DND-41 (cell line): ENCODE data around the gene MAP6.

Source experiments
- ATAC-seq: fragments of 200-7000 bp; cut with Tn5 transposase; 3 replicates; pipeline ENCODE4 v1.9.1; 2021; ENCODE audit warnings: low read depth; ENCODE audit not compliant: insufficient read depth
- DNase-seq: peaks from one replicate; pipeline ENCODE4 v3.0.0-alpha.2; 2020
- H2AFZ ChIP-seq: 2 replicates; pipeline ENCODE4 v1.6.0; 2012; ENCODE audit warnings: low read depth, low read length
- H3K27ac ChIP-seq: 2 replicates; pipeline ENCODE4 v1.5.1; 2012; ENCODE audit warnings: low read length, inconsistent platforms
- H3K27me3 ChIP-seq: fragments of 200-600 bp; sonication (generic); 2 replicates; pipeline ENCODE4 v1.6.0; 2012; ENCODE audit warnings: low read length, mild to moderate bottlenecking, inconsistent platforms; ENCODE audit not compliant: insufficient read depth, poor library complexity
- H3K36me3 ChIP-seq: 2 replicates; pipeline ENCODE4 v1.5.1; 2012; ENCODE audit warnings: low read length, inconsistent platforms; ENCODE audit not compliant: insufficient read depth
- H3K4me1 ChIP-seq: 2 replicates; pipeline ENCODE4 v1.5.1; 2012; ENCODE audit warnings: mild to moderate bottlenecking, low read length; ENCODE audit not compliant: insufficient read depth
- H3K4me2 ChIP-seq: 2 replicates; pipeline ENCODE4 v1.6.0; 2012; ENCODE audit warnings: mild to moderate bottlenecking, moderate library complexity, low read length, inconsistent platforms; ENCODE audit not compliant: insufficient read depth
- H3K4me3 ChIP-seq, 2 experiments: fragments of 200-600 bp in 1 of 2; shearing (Covaris generic) in 1 of 2; 2 replicates each; pipeline ENCODE4 v1.5.1; 2012 to 2016; ENCODE audit warnings: inconsistent platforms in 2 of 2, low read length in 2 of 2, mild to moderate bottlenecking in 2 of 2, low read depth in 1 of 2, moderate library complexity in 1 of 2
- H3K79me2 ChIP-seq: 2 replicates; pipeline ENCODE4 v1.6.0; 2012; ENCODE audit warnings: low read length, inconsistent platforms; ENCODE audit not compliant: insufficient read depth
- H3K9ac ChIP-seq: 2 replicates; pipeline ENCODE4 v1.6.0; 2012; ENCODE audit warnings: low read depth, mild to moderate bottlenecking, inconsistent platforms, low read length, moderate library complexity
- H3K9me3 ChIP-seq: 2 replicates; pipeline ENCODE4 v1.5.1; 2012; ENCODE audit warnings: low read length, moderate library complexity, mild to moderate bottlenecking, inconsistent platforms; ENCODE audit not compliant: insufficient read depth, severe bottlenecking
- H4K20me1 ChIP-seq: 2 replicates; pipeline ENCODE4 v1.6.0; 2012; ENCODE audit warnings: low read length; ENCODE audit not compliant: insufficient read depth
- CTCF ChIP-seq: IDR thresholded peaks from 2 replicates; pipeline ENCODE4 v1.5.1; 2012; ENCODE audit warnings: borderline replicate concordance, low read length, moderate library complexity, mild to moderate bottlenecking; ENCODE audit not compliant: poor library complexity, severe bottlenecking; ENCODE audit errors: extremely low read depth
- EZH2 ChIP-seq: IDR thresholded peaks from 3 replicates; pipeline ENCODE4 v1.6.1; 2012; ENCODE audit warnings: borderline replicate concordance, low read depth, mild to moderate bottlenecking, moderate library complexity, low read length, inconsistent platforms; ENCODE audit not compliant: severe bottlenecking

Gene MAP6

GRCh38 chr11:75703695-75704237, 34.9 kb upstream of the MAP6 start:
- H3K27me3 ChIP-seq = peaks cover 3% of the 10 kb centered on the region
- H3K27ac ChIP-seq = no peak overlapping the region
- H3K4me3 ChIP-seq = no peak overlapping the region
- TF ChIP-seq EZH2 (no peak), CTCF (no peak)
- no peaks in the 10 kb centered on the region for H3K36me3 ChIP-seq
- H3K4me1 ChIP-seq = no peaks in the 10 kb centered on the region
- H3K4me2 ChIP-seq = no peak overlapping the region
- H3K9me3 ChIP-seq = no peaks in the 10 kb centered on the region
- no peaks in the 10 kb centered on the region for H3K79me2 ChIP-seq
- H2AFZ ChIP-seq = no peak overlapping the region
- ATAC-seq (no peak), DNase-seq (no peak)
- no peak overlapping the region for H3K9ac ChIP-seq
- no peaks in the 10 kb centered on the region for H4K20me1 ChIP-seq

GRCh38 chr11:75700940-75701339, 32.1 kb upstream of the MAP6 start:
- TF ChIP-seq CTCF (no peak), EZH2 (no peak)

GRCh38 chr11:75697906-75698581, 29.2 kb upstream of the MAP6 start:
- Histone ChIP-seq H3K27ac (no peak overlapping the region), H3K79me2 (no peaks in the 10 kb centered on the region), H3K9ac (no peak overlapping the region), H3K36me3 (no peaks in the 10 kb centered on the region), H3K4me3 (no peak overlapping the region), H3K9me3 (no peaks in the 10 kb centered on the region), H3K4me2 (no peak overlapping the region), H3K27me3 (peaks cover 6% of the 10 kb centered on the region), H4K20me1 (no peaks in the 10 kb centered on the region), H3K4me1 (no peaks in the 10 kb centered on the region), H2AFZ (no peak overlapping the region)
- ATAC-seq = no peak
- TF ChIP-seq CTCF (no peak), EZH2 (no peak)
- DNase-seq = no peak

More at GRCh38 chr11:75700940-75701339, 32.1 kb upstream of the MAP6 start:
- no peaks in the 10 kb centered on the region for H3K4me1 ChIP-seq
- H3K27ac ChIP-seq = no peak overlapping the region
- no peaks in the 10 kb centered on the region for H3K36me3 ChIP-seq
- no peaks in the 10 kb centered on the region for H4K20me1 ChIP-seq
- no peak for DNase-seq
- H2AFZ ChIP-seq = no peak overlapping the region
- no peak overlapping the region for H3K4me3 ChIP-seq
- H3K27me3 ChIP-seq = peaks cover 6% of the 10 kb centered on the region
- no peak overlapping the region for H3K4me2 ChIP-seq
- no peak overlapping the region for H3K9ac ChIP-seq
- no peak for ATAC-seq
- H3K9me3 ChIP-seq = no peaks in the 10 kb centered on the region
- no peaks in the 10 kb centered on the region for H3K79me2 ChIP-seq

GRCh38 chr11:75691804-75692203, 23.0 kb upstream of the MAP6 start:
- H3K27ac ChIP-seq = no peak overlapping the region
- no peaks in the 10 kb centered on the region for H3K79me2 ChIP-seq
- H3K4me2 ChIP-seq = no peak overlapping the region
- H3K36me3 ChIP-seq = no peaks in the 10 kb centered on the region
- no peaks in the 10 kb centered on the region for H3K27me3 ChIP-seq
- no peak overlapping the region for H2AFZ ChIP-seq
- no peak overlapping the region for H3K9ac ChIP-seq
- H3K4me3 ChIP-seq = no peak overlapping the region
- DNase-seq (no peak), ATAC-seq (no peak)
- H3K4me1 ChIP-seq = no peaks in the 10 kb centered on the region
- H3K9me3 ChIP-seq = no peaks in the 10 kb centered on the region
- TF ChIP-seq EZH2 = no peak
- no peak for TF ChIP-seq CTCF
- H4K20me1 ChIP-seq = no peaks in the 10 kb centered on the region
